NB4 (cell line): ENCODE results near the gene PIGZ.

ENCODE experiments used
- DNase-seq: peaks from one replicate; pipeline ENCODE4 v3.0.0; 2010; ENCODE audit warnings: low read depth
- H3K4me3 ChIP-seq: one replicate; pipeline ENCODE4 v1.5.1; 2011; ENCODE audit warnings: mild to moderate bottlenecking, low read depth, low read length, moderate library complexity
- MAX ChIP-seq: IDR thresholded peaks from 2 replicates; pipeline ENCODE4 v1.6.1; 2011; ENCODE audit warnings: low read depth, low read length
- MYC ChIP-seq: IDR thresholded peaks from 2 replicates; pipeline ENCODE4 v1.6.1; 2011; ENCODE audit warnings: low read depth, low read length
- POLR2A ChIP-seq: IDR thresholded peaks from 2 replicates; pipeline ENCODE4 v1.6.1; 2011; ENCODE audit warnings: mild to moderate bottlenecking; ENCODE audit not compliant: insufficient read length; ENCODE audit errors: extremely low read depth
- TF ChIP-seq, protein P1 (sequence below): IDR thresholded peaks from one replicate; pipeline ENCODE4 v1.5.1; 2012; ENCODE audit warnings: low read depth, low read length

PIGZ gene

DNA sequence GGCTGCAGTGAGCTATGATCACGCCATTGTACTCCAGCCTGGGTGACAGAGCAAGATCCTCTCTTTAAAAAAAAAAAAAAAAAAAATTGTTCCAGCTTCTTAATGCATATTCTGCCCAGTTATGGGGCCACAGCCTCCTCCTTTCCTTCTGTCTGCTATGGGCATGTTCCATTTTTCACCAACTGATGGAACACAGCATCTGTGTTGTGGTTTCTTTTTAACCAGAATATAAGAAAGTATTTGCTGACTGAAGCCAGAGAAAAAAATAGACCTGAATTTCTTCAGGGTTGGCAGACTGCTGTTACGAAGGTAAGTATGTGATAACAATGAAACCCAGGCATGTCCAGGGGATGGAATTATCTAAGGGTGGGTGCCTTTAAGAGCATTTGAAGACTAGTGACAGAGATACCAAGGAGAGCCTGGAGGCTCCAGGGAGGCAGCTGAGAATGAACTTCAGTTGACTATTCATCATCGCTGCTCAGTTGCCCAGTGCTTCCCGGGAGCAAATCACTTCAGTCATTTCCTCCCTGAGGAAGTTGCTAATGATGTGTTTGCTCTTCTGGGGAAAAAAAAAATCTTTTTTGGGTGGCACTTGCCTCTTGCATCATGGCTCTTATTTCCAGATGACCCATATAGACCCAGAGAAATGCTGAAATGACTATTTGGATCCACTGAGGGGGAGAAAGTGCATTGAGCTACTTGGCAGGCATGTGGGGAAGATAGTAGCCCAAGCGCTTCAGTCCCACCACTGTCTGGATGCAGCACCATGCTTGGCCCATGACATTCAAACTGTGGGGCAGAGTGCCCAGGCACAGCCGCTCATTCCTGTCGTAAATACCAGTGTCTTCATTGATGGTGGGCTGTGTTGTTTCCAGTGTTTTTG is 40.8 kb downstream of the PIGZ start:
- TF ChIP-seq MYC (no peak), POLR2A (no peak), MAX (no peak)
- TF ChIP-seq, protein P1, sequence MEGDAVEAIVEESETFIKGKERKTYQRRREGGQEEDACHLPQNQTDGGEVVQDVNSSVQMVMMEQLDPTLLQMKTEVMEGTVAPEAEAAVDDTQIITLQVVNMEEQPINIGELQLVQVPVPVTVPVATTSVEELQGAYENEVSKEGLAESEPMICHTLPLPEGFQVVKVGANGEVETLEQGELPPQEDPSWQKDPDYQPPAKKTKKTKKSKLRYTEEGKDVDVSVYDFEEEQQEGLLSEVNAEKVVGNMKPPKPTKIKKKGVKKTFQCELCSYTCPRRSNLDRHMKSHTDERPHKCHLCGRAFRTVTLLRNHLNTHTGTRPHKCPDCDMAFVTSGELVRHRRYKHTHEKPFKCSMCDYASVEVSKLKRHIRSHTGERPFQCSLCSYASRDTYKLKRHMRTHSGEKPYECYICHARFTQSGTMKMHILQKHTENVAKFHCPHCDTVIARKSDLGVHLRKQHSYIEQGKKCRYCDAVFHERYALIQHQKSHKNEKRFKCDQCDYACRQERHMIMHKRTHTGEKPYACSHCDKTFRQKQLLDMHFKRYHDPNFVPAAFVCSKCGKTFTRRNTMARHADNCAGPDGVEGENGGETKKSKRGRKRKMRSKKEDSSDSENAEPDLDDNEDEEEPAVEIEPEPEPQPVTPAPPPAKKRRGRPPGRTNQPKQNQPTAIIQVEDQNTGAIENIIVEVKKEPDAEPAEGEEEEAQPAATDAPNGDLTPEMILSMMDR = no peak
- H3K4me3 ChIP-seq = no peak overlapping the region
- no peak for DNase-seq

- no peak for DNase-seq
- H3K4me3 ChIP-seq = no peak overlapping the region
- TF ChIP-seq, protein P1 = no peak
- TF ChIP-seq MYC = no peak
- TF ChIP-seq POLR2A = no peak
- TF ChIP-seq MAX = no peak
Measured at GRCh38 chr3:196920733-196921132, 47.9 kb downstream of the PIGZ start.

DNA sequence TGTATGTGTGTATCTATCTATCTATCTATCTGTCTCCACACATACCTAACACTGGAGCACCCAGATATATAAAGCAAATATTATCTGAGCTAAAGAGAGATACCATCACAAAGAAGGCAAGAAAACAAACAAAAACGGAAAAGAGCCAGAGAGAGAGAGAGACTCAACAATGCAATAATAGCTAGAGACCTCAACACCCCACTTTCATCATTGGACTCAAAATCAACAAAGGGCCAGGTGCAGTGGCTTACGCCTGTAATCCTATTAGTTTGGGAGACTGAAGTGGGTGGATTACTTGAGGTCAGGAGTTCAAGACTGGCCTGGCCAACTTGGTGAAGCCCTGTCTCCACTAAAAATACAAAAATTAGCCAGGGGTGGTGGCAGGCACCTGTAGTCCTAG is 49.7 kb downstream of the PIGZ start:
- DNase-seq = no peak
- no peak overlapping the region for H3K4me3 ChIP-seq
- TF ChIP-seq MYC = no peak
- TF ChIP-seq MAX = no peak
- TF ChIP-seq, protein P1 = no peak
- no peak for TF ChIP-seq POLR2A

DNA sequence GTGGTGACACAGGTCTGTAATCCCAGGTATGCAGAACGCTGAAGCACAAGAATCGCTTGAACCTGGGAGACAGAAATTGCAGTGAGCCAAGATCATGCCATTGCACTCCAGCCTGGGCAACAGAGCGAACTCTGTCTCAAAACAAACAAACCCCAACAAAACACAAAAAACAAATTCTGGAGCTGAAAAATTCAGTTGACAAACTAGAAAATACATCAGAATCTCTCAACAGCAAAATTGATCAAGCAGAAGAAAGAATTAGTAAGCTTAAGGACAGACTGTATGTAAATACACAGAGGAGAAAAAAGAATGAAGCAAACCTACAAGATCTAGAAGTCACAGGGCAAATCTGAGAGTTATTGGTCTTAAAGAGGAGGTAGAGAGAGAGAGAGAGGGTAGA is 51.6 kb downstream of the PIGZ start:
- TF ChIP-seq MYC (no peak), MAX (no peak), POLR2A (no peak)
- TF ChIP-seq, protein P1 = no peak
- H3K4me3 ChIP-seq = no peak overlapping the region
- no peak for DNase-seq

DNA sequence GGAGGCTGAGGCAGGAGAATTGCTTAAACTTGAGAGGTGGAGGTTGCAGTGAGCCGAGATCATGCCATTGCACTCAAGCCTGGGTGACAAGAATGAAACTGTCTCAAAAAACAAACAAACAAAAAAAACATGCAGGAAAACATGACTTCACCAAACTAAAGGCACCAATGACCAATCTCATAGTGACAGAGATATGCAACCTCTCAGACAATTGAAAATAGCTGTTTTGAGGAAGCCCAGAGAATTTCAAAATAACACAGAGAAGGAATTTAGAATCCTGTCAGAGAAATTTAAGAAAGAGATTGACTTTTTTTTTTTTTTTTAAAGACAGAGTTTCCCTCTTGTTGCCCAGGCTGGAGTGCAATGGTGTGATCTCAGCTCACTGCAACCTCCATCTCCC is 52.4 kb downstream of the PIGZ start:
- TF ChIP-seq MYC (no peak), POLR2A (no peak), MAX (no peak)
- TF ChIP-seq, protein P1 = no peak
- no peak for DNase-seq
- H3K4me3 ChIP-seq = no peak overlapping the region
